ENCODE measurements around the gene SAA2.
"Not testable (repeated sequence)": the region's sequence is repeated elsewhere in the genome, so short reads cannot be mapped to it uniquely, and the experiment has no call there.

SAA2 gene

GRCh38 chr11:18204220-18204619 lies 44.2 kb downstream of the SAA2 start:
- DNase-seq (ENCODE audit: extremely low read depth, low read depth), result no peak
- no peak for TF ChIP-seq CTCF (IDR thresholded peaks at IDR 0.05; ENCODE audit: low read depth, low read length)

GRCh38 chr11:18203723-18204122 lies 44.7 kb downstream of the SAA2 start:
- TF ChIP-seq CTCF (IDR thresholded peaks at IDR 0.05; ENCODE audit: low read depth, low read length), result peak; percentile 21; the same call in 1 of the 2 replicates
- no peak for DNase-seq (ENCODE audit: extremely low read depth, low read depth)

- DNase-seq (ENCODE audit: extremely low read depth, low read depth), result not testable (repeated sequence)
Observed at GRCh38 chr11:18197738-18198137, 50.7 kb downstream of the SAA2 start.

GRCh38 chr11:18196532-18196931 lies 51.9 kb downstream of the SAA2 start:
- TF ChIP-seq CTCF (IDR thresholded peaks at IDR 0.05; ENCODE audit: low read depth, low read length), result no peak
- no peak for DNase-seq (ENCODE audit: extremely low read depth, low read depth)

Measured in AG09319 (cell line).